ENCODE measurements around the gene QSOX2. TPM values are rescaled to one million over a fixed set of nuclear protein-coding genes. Genes with fewer than 3 reads are reported as not detected.

Gene QSOX2
- total and polyA plus RNA-seq, 2 experiments from 2014 or later = 9.2 to 29.2 TPM

GRCh38 chr9:136229096-136230065 is 16.2 kb downstream of the QSOX2 start:
- Histone ChIP-seq H2AFZ (no peak overlapping the region), H3K4me3 (no peak overlapping the region), H4K20me1 (replicated peaks; ENCODE audit: insufficient read depth) (peaks cover 57% of the 10 kb centered on the region), H3F3A (replicated peaks; ENCODE audit: low read depth) (0 out of 2 replicates have a peak, but pooled peaks cover 3% of the 10 kb centered on the region), H3K9me2 (ENCODE audit: insufficient read depth) (no peaks in the 10 kb centered on the region), H3K4me2 (no peak overlapping the region), H3K27ac (ENCODE audit: low read depth) (peak overlapping the region; percentile 59; the same call in 1 of the 2 replicates), H3K27me3 (ENCODE audit: insufficient read depth) (no peaks in the 10 kb centered on the region), H3K4me1 (ENCODE audit: insufficient read depth) (no peaks in the 10 kb centered on the region), H3K79me2 (replicated peaks; ENCODE audit: insufficient read depth) (peaks cover 90% of the 10 kb centered on the region), H3K36me3 (ENCODE audit: insufficient read depth) (0 out of 2 replicates have a peak, but pooled peaks cover 2% of the 10 kb centered on the region)
- Mint-ChIP-seq H3K27ac (peak overlapping the region; percentile 51), H3K9me3 (no peaks in the 10 kb centered on the region), H3K36me3 (ENCODE audit: low read depth) (peaks cover 9% of the 10 kb centered on the region; the same call in 2 of the 3 replicates), H3K27me3 (ENCODE audit: insufficient read depth, low read depth, poor library complexity) (peaks cover 7% of the 10 kb centered on the region), H3K4me1 (peaks cover 19% of the 10 kb centered on the region), H3K4me3 (no peak overlapping the region)
- DNase-seq (ENCODE audit: low spot score) (no peak), ATAC-seq (no peak)
- TF ChIP-seq ZNF114 (CRISPR knock-in tag; IDR thresholded peaks at IDR 0.05) = no peak
- TF ChIP-seq CTCF (conservative IDR thresholded peaks at IDR 0.05; ENCODE audit: low read depth in 2 of 2) = no peak
- no peak for TF ChIP-seq STAT1 (IDR thresholded peaks at IDR 0.05; ENCODE audit: unreplicated experiment)
- TF ChIP-seq EZH2 (IDR thresholded peaks at IDR 0.05; ENCODE audit: low read depth, unreplicated experiment) = no peak
- TF ChIP-seq ZNF462 (CRISPR knock-in tag; IDR thresholded peaks at IDR 0.05) = no peak
- no peak for TF ChIP-seq JUNB (IDR thresholded peaks at IDR 0.05; ENCODE audit: unreplicated experiment)
- no peak for TF ChIP-seq CREB1 (CRISPR knock-in tag; IDR thresholded peaks at IDR 0.05; ENCODE audit: low read depth)
- TF ChIP-seq ZNF331 (CRISPR knock-in tag; IDR thresholded peaks at IDR 0.05; ENCODE audit: low read depth) = no peak
- TF ChIP-seq, protein P1, sequence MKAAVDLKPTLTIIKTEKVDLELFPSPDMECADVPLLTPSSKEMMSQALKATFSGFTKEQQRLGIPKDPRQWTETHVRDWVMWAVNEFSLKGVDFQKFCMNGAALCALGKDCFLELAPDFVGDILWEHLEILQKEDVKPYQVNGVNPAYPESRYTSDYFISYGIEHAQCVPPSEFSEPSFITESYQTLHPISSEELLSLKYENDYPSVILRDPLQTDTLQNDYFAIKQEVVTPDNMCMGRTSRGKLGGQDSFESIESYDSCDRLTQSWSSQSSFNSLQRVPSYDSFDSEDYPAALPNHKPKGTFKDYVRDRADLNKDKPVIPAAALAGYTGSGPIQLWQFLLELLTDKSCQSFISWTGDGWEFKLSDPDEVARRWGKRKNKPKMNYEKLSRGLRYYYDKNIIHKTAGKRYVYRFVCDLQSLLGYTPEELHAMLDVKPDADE (IDR thresholded peaks at IDR 0.05) = no peak
- TF ChIP-seq EZH2phosphoT487 (IDR thresholded peaks at IDR 0.05; ENCODE audit: unreplicated experiment) = no peak
- TF ChIP-seq POLR2AphosphoS5 (IDR thresholded peaks at IDR 0.05; ENCODE audit: low read depth) = no peak
- TF ChIP-seq REST (IDR thresholded peaks at IDR 0.05; ENCODE audit: unreplicated experiment) = no peak
- TF ChIP-seq NANOG (IDR thresholded peaks at IDR 0.05; ENCODE audit: borderline replicate concordance) = no peak
